Adrenal gland (tissue), 5 donors: ENCODE results near the gene B4GALNT3.
"Not testable (repeated sequence)": the region's sequence is repeated elsewhere in the genome, so short reads cannot be mapped to it uniquely, and the experiment has no call there.

Experiments used
- POLR2A ChIP-seq, 2 donors: fragments of 450-650 bp; IDR thresholded peaks; one replicate each; pipeline ENCODE4 v1.6.1; 2017; ENCODE audit warnings: antibody characterized with exemption in 2 of 2, mild to moderate bottlenecking in 2 of 2, moderate library complexity in 1 of 2
- TF ChIP-seq, protein P1 (sequence below), 6 experiments: fragments of 450-650 bp in 4 of 6; fragments of 200-600 bp in 2 of 6; sonication (generic) in 1 of 6; IDR thresholded peaks; 1 replicate in 5 of 6; 2 replicates in 1 of 6; pipeline versions ENCODE4 v1.5.1 to v1.8.0; 2016 to 2021; ENCODE audit warnings: antibody characterized with exemption in 6 of 6, mild to moderate bottlenecking in 2 of 6, moderate library complexity in 1 of 6
- donor health status: DM: no; HTN: no; CAD: no.

DNA sequence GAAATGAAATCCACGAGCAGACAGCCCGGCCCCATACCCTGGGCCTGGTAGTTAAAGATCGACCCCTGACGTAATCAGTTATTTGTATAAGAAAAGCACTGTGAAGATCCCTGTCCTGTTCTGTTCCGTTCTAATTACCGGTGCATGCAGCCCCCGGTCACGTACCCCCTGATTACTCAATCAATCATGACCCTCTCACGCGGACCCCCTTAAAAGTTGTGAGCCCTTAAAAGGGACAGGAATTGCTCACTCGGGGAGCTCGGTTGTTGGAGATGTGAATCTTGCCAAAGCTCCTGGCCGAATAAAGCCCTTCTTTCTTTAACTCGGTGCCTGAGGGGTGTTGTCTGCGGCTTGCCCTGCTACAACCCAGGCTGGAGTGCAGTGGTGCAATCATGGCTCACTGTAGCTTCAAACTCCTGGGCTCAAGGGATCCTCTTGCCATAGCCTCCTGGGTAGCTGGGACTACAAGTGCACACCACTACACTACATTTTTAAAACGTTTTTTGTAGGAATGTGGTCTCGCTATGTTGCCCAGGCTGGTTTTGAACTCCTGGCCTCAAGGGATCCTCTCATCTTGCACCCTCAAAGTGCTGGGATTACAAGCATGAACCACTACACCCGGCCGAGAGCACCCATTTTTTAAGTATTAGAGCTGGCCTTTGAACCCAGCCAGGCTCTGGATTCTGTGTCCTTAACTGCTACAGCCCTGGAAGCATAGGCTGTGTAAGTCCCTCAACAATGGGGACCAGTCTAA lies 118.4 kb downstream of the B4GALNT3 start:
- TF ChIP-seq, protein P1, sequence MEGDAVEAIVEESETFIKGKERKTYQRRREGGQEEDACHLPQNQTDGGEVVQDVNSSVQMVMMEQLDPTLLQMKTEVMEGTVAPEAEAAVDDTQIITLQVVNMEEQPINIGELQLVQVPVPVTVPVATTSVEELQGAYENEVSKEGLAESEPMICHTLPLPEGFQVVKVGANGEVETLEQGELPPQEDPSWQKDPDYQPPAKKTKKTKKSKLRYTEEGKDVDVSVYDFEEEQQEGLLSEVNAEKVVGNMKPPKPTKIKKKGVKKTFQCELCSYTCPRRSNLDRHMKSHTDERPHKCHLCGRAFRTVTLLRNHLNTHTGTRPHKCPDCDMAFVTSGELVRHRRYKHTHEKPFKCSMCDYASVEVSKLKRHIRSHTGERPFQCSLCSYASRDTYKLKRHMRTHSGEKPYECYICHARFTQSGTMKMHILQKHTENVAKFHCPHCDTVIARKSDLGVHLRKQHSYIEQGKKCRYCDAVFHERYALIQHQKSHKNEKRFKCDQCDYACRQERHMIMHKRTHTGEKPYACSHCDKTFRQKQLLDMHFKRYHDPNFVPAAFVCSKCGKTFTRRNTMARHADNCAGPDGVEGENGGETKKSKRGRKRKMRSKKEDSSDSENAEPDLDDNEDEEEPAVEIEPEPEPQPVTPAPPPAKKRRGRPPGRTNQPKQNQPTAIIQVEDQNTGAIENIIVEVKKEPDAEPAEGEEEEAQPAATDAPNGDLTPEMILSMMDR (IDR thresholded peaks at IDR 0.05) = not testable (repeated sequence)
- not testable (repeated sequence) for TF ChIP-seq POLR2A (IDR thresholded peaks at IDR 0.05)
